GOT3 (cell line): ENCODE measurements around the gene MICAL2.

Source experiments
- DNase-seq: peaks from one replicate; lab custom pipeline; 2025; ENCODE audit warnings: mixed read lengths; lab: John Stamatoyannopoulos, UW

The MICAL2 gene

DNA sequence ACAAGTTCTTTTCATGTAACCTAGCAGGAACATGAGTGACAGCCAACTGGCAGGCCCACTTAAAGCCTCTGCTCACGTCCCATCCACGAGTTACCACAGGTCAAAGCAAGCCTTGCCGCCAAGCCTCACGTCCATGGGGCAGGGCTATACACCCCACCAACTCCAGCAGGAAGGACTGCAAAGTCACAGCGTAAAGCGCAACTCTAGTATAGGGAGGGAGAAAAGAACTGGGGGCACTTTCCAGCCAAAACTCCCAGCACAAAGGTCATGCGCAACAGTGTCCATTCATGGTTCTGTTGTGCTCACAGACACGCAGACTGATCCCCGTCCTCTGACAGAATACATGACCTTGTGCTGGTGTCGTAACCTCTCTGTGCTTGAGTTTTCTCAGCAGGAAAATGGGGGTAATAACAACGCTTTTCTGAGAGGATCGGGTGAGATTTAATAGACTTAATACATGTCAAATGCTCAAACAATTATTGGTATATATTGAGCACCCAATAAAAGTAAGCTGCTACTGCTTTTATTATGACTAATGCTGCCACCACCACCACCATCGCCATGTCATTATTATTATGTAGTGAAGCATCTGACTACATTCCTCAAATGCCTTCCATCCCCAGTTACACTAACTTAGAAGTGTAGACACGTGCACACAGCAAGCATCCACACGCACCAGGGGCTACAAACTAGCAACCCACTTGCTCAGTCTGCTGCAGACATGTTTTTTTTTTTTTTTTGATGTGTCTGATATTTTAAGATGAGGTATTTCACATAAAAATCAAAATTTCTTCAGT is 162.6 kb downstream of the MICAL2 start:
- no peak for DNase-seq

- no peak for DNase-seq
Measured at GRCh38 chr11:12273618-12273995, 163.2 kb downstream of the MICAL2 start.

DNA sequence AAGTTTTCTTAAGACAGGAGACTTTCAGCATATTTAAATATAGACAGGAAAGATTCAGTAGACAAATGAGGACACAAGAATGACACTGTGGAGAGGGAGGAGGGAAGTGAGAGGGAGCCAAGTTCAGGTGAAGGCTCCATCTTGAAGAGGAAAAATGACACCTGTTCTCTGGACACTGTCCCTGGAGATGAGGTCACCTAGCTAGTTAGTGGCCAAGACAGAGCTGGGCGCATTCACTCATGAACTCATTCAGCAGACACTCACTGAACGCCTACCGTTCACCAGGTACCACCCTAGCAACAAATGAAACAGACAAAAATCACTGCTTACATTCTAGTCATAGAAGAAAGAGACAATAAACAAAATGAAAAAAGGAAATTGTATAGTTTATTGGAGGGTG is 163.7 kb downstream of the MICAL2 start:
- DNase-seq: no peak

GRCh38 chr11:12274558-12275197 is 164.3 kb downstream of the MICAL2 start:
- no peak for DNase-seq

DNA sequence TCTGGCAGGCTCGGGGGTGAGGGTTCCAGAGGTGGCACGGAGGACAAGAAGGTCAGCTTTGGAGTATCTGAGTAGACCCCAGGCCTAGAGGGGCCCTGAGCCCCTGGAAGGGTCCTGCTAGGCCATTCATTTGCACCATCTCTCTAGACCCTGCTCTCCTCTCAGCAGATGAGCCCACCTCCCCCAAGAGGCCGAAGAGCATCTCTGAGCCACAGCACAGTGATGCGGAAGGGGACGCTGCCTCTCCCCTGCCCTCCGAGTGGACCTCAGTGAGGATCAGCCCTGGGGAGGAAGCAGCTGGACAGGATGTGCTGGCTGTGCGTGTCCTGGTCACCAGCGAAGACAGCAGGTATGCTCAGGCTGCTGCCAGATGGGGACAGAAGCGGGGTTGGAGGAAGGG is 165.4 kb downstream of the MICAL2 start:
- no peak for DNase-seq

DNA sequence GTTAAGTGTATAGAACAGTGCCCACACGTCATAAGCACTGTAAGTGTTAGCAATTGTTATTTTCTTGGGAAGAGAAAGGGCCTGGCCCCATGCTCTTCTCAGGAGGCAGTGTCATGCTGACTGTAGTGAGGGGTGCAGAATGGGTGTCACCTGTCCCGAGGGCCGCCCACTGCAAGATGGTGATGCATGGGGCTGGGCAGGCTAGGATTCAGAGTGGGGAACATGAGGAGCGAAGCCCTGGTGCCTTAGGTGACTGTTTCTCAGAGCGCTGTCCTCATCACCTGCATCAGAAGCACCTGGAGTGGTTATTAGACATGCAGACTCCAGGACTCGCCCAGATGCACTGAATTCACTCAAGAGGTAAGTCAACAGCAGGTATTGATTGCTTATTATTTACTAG is 166.0 kb downstream of the MICAL2 start:
- no peak for DNase-seq

GRCh38 chr11:12276831-12277475 is 166.6 kb downstream of the MICAL2 start:
- DNase-seq: no peak

DNA sequence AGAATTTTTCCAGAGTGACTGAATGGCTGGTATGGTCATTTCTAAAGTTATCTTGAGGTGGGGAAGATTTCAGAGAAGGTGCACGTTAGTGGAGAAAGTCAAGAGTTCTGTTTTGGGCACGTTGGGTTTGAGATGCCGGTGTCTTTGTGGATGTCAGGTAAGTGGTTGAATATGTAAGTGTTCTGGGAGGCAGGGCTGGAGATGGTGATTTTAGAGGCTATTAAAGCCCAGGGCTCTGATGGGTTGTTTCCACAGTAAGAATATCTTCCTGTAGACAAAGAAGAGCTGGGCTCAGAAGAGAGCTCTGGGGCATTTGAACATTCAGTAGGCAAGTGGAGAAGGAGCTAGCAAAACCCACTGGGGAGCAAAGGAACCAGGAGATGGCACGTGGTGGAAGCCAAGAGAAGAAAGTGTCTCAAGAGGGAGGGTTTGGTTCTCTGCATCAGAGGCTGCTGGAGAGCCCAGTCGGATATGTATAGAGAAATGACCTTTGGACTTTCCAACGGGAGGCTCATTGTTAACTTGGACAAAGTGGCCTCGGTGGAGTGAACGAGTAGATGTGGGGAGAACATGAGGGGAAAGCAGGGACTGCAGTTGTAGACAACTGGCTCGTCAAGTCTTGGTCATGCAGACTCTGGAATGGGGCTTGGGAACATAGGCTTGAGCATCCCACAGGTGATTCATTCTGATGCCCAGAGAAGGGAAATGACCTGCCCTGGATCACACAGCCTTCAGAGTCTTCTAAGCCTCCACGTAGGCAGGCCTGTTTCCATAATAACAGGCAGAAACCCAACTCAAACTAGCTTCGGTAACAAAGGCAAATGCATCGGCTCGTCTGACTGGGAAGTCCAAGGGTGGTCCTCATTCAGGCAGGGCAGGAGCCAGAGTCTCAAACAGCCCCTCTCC is 168.6 kb downstream of the MICAL2 start:
- no peak for DNase-seq

DNA sequence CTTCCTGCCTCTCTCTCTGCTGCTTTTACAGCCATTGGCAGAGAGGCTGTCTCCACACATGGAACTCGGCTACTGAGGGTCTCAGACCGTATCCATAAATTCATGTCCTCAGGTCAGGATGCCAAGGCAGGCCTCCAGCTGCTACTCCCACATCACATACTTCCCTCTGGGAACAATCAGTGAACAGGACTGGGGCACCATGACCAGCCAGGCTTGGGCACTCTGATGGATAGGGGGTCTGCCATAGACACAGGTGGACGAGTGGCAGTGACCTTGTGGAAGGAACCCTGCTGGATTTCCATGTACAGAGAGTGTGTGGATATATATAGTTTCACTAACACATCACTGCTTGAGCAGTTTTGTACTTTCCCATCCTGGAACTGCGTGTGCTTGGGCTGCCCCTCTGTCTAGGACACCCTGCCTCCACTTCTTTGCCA is 169.3 kb downstream of the MICAL2 start:
- no peak for DNase-seq

- DNase-seq: no peak
Measured at GRCh38 chr11:12280199-12280837, 169.9 kb downstream of the MICAL2 start.

DNA sequence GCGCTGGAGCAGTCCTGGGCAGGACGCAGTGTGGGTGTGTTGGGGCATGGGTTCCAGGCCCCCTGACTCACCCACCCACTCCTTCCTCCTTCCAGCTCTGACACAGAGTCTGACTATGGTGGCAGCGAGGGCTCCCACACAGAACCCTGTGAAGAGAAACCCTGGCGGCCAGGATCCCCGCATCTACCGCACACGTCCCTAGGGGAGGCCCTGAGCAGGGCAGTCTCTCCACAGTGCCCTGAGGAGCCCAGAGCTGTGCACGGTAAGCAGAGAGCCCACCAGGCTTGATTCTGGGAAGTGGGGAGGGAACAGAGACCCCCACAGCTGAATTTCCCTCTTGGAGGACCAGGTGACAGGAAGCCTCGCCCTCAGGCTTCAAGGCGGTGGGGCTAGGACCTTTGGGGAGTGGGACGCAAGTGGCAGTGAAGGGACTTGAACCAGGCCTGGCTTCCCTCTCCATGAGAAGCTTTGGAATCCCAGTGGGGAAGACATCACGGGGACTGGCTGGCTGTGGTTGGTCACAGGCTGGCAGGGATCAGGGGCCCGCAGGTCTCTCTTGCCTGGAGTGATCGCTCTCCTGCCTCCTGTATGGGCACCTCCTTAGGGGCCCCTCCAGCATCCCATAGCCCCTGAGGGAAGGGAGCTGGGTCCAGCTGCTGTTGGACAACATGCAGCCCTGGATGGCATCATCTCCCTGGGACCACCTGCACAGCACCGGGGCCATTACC is 170.6 kb downstream of the MICAL2 start:
- no peak for DNase-seq

DNA sequence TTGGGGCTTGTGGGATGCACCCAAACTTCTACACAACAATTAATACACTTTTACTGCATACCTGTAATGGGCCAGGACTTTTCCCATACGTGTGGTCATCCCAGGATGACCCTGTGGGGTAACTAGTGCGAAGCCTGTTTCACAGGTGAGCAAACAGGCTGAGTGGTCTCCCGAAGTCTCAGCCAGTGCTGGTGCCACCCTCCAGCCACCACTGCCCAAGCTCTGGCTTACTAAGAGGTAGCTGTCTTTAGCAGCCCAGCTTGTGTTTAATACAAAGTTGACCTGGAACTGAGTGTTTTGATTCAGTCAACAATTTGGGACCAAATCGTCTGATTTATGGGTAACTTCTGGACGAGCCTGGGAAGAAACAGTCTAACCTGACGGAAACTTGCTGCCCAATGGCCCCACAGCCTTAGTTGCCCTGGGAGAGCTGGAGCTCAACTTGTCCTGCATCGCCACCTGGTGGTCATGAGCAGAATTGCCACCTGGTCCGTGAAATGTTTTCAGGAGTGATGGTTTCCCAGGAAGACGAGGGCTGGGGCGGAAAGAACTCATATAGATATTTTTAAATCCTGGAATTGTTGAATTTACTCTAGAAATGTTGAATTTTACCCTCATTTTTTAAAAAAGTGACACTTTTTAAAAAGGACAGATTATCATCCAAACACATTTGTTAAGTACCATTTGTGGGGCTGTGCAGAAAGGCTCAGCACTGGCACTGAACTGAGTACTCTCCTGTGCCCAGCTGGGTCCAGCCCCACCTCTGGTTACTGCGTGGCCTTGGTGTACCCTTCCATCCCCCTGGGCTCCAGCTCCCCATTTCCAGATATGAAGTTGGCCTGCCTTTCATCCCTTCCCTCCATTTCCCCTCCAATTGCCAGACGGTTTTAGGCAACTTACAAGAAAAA is 171.4 kb downstream of the MICAL2 start:
- peak; percentile 10 for DNase-seq

- no peak for DNase-seq
Measured at GRCh38 chr11:12282676-12283075, 172.3 kb downstream of the MICAL2 start.

DNA sequence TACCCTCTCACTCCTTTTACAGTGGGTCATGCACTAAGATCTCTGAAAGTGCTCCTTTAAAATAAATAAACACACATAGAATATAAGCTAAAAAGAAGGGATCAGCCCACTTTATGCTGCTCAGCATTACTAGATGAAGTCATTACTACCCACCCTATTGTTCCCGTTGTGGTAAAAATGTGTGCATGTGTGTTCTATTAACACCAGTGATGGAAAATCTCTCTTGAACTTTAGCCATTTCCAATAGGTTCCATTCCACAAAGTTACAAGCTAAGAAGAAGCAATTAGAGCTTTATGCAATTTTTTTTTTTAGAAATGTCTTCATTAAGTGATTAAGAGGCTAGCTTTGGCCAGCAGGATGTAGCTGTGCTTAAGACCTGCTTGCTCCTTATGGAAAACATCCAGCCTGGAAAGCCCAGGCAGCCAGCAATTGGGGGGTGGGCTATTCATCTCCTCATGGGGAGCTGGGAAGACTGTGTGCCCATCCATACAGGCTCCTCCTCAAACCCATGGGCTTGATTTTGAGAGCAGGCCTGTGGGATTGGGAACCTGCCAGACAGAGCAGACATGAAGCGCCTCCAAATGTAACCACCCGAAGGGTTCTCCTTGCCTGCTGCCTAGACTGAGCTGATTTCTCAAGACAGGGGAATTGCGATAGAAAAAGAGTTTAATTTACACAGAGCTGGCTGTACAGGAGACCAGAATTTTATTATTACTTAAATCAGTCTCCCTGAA is 174.1 kb downstream of the MICAL2 start:
- DNase-seq: no peak

GRCh38 chr11:12285106-12285505 is 174.7 kb downstream of the MICAL2 start:
- no peak for DNase-seq

- DNase-seq: no peak
Measured at GRCh38 chr11:12285811-12286222, 175.4 kb downstream of the MICAL2 start.

DNA sequence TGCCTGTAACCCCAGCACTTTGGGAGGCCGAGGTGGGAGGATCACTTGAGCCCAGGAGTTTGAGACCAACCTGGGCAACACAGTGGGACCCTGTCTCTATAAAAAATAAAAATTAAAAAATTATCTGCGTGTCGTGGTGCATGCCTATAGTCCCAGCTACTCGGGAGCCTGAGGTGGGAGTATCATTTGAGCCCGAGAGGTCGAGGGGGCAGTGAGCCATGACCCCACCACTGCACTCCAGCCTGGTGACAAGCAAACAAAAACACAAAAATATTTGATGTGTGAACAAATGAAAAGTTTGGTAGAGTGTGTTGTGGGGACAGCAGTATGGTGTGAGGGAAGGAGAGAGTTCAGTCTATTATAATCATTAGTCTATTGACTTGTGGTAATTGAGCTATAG is 176.2 kb downstream of the MICAL2 start:
- DNase-seq: no peak

- DNase-seq: no peak
Measured at GRCh38 chr11:12287009-12287373, 176.6 kb downstream of the MICAL2 start.
